Measurements from ENCODE around the gene MFSD11.
"Not testable (repeated sequence)": the region's sequence is repeated elsewhere in the genome, so short reads cannot be mapped to it uniquely, and the experiment has no call there.

DNA sequence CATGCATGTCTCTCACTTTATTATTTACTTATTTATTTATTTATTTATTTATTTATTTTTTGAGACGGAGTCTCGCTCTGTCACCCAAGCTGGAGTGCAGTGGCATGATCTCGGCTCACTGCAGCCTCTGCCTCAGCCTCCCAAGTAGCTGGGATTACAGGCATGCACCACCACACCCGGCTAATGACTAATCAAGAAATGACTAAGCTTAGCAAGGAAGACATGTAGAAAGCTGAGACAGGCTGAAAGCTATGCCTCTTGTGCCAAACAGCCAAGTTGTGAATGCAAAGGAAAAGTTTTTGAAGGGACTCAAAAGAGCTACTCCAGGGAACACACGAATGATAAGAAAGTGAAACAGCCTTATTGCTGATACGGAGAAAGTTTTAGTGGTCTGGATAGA is 7.9 kb downstream of the MFSD11 start:
- TF ChIP-seq, protein P1, sequence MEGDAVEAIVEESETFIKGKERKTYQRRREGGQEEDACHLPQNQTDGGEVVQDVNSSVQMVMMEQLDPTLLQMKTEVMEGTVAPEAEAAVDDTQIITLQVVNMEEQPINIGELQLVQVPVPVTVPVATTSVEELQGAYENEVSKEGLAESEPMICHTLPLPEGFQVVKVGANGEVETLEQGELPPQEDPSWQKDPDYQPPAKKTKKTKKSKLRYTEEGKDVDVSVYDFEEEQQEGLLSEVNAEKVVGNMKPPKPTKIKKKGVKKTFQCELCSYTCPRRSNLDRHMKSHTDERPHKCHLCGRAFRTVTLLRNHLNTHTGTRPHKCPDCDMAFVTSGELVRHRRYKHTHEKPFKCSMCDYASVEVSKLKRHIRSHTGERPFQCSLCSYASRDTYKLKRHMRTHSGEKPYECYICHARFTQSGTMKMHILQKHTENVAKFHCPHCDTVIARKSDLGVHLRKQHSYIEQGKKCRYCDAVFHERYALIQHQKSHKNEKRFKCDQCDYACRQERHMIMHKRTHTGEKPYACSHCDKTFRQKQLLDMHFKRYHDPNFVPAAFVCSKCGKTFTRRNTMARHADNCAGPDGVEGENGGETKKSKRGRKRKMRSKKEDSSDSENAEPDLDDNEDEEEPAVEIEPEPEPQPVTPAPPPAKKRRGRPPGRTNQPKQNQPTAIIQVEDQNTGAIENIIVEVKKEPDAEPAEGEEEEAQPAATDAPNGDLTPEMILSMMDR (IDR thresholded peaks at IDR 0.05; ENCODE audit: insufficient read depth, low read length): not testable (repeated sequence)
- not testable (repeated sequence) for TF ChIP-seq POLR2AphosphoS5 (IDR thresholded peaks at IDR 0.05; ENCODE audit: low read depth)
- TF ChIP-seq, protein P2, sequence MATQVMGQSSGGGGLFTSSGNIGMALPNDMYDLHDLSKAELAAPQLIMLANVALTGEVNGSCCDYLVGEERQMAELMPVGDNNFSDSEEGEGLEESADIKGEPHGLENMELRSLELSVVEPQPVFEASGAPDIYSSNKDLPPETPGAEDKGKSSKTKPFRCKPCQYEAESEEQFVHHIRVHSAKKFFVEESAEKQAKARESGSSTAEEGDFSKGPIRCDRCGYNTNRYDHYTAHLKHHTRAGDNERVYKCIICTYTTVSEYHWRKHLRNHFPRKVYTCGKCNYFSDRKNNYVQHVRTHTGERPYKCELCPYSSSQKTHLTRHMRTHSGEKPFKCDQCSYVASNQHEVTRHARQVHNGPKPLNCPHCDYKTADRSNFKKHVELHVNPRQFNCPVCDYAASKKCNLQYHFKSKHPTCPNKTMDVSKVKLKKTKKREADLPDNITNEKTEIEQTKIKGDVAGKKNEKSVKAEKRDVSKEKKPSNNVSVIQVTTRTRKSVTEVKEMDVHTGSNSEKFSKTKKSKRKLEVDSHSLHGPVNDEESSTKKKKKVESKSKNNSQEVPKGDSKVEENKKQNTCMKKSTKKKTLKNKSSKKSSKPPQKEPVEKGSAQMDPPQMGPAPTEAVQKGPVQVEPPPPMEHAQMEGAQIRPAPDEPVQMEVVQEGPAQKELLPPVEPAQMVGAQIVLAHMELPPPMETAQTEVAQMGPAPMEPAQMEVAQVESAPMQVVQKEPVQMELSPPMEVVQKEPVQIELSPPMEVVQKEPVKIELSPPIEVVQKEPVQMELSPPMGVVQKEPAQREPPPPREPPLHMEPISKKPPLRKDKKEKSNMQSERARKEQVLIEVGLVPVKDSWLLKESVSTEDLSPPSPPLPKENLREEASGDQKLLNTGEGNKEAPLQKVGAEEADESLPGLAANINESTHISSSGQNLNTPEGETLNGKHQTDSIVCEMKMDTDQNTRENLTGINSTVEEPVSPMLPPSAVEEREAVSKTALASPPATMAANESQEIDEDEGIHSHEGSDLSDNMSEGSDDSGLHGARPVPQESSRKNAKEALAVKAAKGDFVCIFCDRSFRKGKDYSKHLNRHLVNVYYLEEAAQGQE (IDR thresholded peaks at IDR 0.05; ENCODE audit: insufficient replicate concordance, low read depth): not testable (repeated sequence)

All from HL-60 (cell line).